ENCODE measurements around the gene KCTD13.
"Not testable (repeated sequence)": the region's sequence is repeated elsewhere in the genome, so short reads cannot be mapped to it uniquely, and the experiment has no call there.

KCTD13 gene

DNA sequence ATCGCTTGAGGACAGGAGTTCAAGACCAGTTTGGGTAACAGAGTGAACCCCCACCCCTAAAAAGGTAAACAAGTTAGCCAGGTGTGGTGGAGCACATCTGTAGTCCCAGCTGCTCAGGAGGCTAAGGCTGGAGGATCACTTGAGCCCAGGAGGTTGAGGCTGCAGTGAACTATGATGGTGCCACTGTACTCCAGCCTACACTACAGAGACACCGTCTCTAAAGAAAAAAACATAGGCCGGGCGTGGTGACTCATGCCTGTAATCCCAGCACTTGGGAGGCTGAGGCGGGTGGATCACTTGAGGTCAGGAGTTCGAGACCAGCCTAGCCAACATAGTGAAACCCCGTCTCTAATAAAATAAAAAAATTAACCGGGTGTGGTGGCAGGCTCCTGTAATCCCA lies 57.0 kb downstream of the KCTD13 start:
- H3K9ac ChIP-seq (ENCODE audit: low read depth in 1 of 2, low read length in 2 of 2); H3K27ac ChIP-seq (ENCODE audit: low read depth in 2 of 2, low read length in 2 of 2); H3K9me3 ChIP-seq (ENCODE audit: control insufficient read depth in 2 of 2, low read length in 2 of 2); H3K36me3 ChIP-seq (ENCODE audit: control insufficient read depth in 2 of 2, insufficient read depth in 2 of 2, low read length in 2 of 2); H3K4me3 ChIP-seq (ENCODE audit: low read length in 2 of 2); H3K4me1 ChIP-seq (ENCODE audit: control insufficient read depth in 2 of 2, insufficient read depth in 2 of 2, low read length in 2 of 2); H3K27me3 ChIP-seq (ENCODE audit: control insufficient read depth in 2 of 2, insufficient read depth in 2 of 2, low read length in 2 of 2): not testable (repeated sequence)

GRCh38 chr16:29868396-29869009 lies 57.5 kb downstream of the KCTD13 start:
- Histone ChIP-seq H3K36me3 (ENCODE audit: control insufficient read depth in 2 of 2, insufficient read depth in 2 of 2, low read length in 2 of 2) (no peaks in the 10 kb centered on the region), H3K4me1 (ENCODE audit: control insufficient read depth in 2 of 2, insufficient read depth in 2 of 2, low read length in 2 of 2) (peaks cover 0 to 3% of the 10 kb centered on the region in 2 donors), H3K9ac (ENCODE audit: low read depth in 1 of 2, low read length in 2 of 2) (no peak overlapping the region), H3K27me3 (ENCODE audit: control insufficient read depth in 2 of 2, insufficient read depth in 2 of 2, low read length in 2 of 2) (no peaks in the 10 kb centered on the region), H3K9me3 (ENCODE audit: control insufficient read depth in 2 of 2, low read length in 2 of 2) (no peaks in the 10 kb centered on the region), H3K4me3 (ENCODE audit: low read length in 2 of 2) (no peak overlapping the region), H3K27ac (ENCODE audit: low read depth in 2 of 2, low read length in 2 of 2) (no peak overlapping the region)

- Histone ChIP-seq H3K9me3 (ENCODE audit: control insufficient read depth in 2 of 2, low read length in 2 of 2) (no peaks in the 10 kb centered on the region), H3K9ac (ENCODE audit: low read depth in 1 of 2, low read length in 2 of 2) (no peak overlapping the region), H3K27me3 (ENCODE audit: control insufficient read depth in 2 of 2, insufficient read depth in 2 of 2, low read length in 2 of 2) (no peaks in the 10 kb centered on the region), H3K36me3 (ENCODE audit: control insufficient read depth in 2 of 2, insufficient read depth in 2 of 2, low read length in 2 of 2) (peaks cover 11 to 19% of the 10 kb centered on the region in 2 donors), H3K4me3 (ENCODE audit: low read length in 2 of 2) (no peak overlapping the region), H3K4me1 (ENCODE audit: control insufficient read depth in 2 of 2, insufficient read depth in 2 of 2, low read length in 2 of 2) (peaks cover 13 to 15% of the 10 kb centered on the region in 2 donors), H3K27ac (ENCODE audit: low read depth in 2 of 2, low read length in 2 of 2) (no peak overlapping the region)
Observed at GRCh38 chr16:29864205-29864604, 61.8 kb downstream of the KCTD13 start.

- Histone ChIP-seq H3K27me3 (ENCODE audit: control insufficient read depth in 2 of 2, insufficient read depth in 2 of 2, low read length in 2 of 2) (no peaks in the 10 kb centered on the region), H3K4me3 (ENCODE audit: low read length in 2 of 2) (peak overlapping the region; percentile 34 to 92), H3K9me3 (ENCODE audit: control insufficient read depth in 2 of 2, low read length in 2 of 2) (no peaks in the 10 kb centered on the region), H3K27ac (ENCODE audit: low read depth in 2 of 2, low read length in 2 of 2) (peak overlapping the region in 1 of 2 donors; percentile 92), H3K9ac (ENCODE audit: low read depth in 1 of 2, low read length in 2 of 2) (peak overlapping the region in 1 of 2 donors; percentile 87), H3K4me1 (ENCODE audit: control insufficient read depth in 2 of 2, insufficient read depth in 2 of 2, low read length in 2 of 2) (peaks cover 13 to 15% of the 10 kb centered on the region in 2 donors), H3K36me3 (ENCODE audit: control insufficient read depth in 2 of 2, insufficient read depth in 2 of 2, low read length in 2 of 2) (peaks cover 17 to 25% of the 10 kb centered on the region in 2 donors)
Observed at GRCh38 chr16:29863669-29863984, 62.4 kb downstream of the KCTD13 start.

GRCh38 chr16:29862884-29863668 lies 63.0 kb downstream of the KCTD13 start, which contains the start of gene CDIPT:
Gene CDIPT (minus strand): TSS chr16:29863226. CDS start chr16:29862857, 369 bp downstream.
- peak within 1 kb of the TSS; percentile 86 to 87 for H3K9ac ChIP-seq (ENCODE audit: low read depth in 1 of 2, low read length in 2 of 2)
- H3K27me3 ChIP-seq (ENCODE audit: control insufficient read depth in 2 of 2, insufficient read depth in 2 of 2, low read length in 2 of 2), result no peaks in the 10 kb centered on the region
- peaks cover 21 to 30% of the 10 kb centered on the region in 2 donors for H3K36me3 ChIP-seq (ENCODE audit: control insufficient read depth in 2 of 2, insufficient read depth in 2 of 2, low read length in 2 of 2)
- H3K27ac ChIP-seq (ENCODE audit: low read depth in 2 of 2, low read length in 2 of 2), result peak within 1 kb of the TSS; percentile 83 to 92
- peaks cover 13 to 15% of the 10 kb centered on the region in 2 donors for H3K4me1 ChIP-seq (ENCODE audit: control insufficient read depth in 2 of 2, insufficient read depth in 2 of 2, low read length in 2 of 2)
- H3K4me3 ChIP-seq (ENCODE audit: low read length in 2 of 2), result peak within 1 kb of the TSS; percentile 92 to 95
- no peaks in the 10 kb centered on the region for H3K9me3 ChIP-seq (ENCODE audit: control insufficient read depth in 2 of 2, low read length in 2 of 2)

DNA sequence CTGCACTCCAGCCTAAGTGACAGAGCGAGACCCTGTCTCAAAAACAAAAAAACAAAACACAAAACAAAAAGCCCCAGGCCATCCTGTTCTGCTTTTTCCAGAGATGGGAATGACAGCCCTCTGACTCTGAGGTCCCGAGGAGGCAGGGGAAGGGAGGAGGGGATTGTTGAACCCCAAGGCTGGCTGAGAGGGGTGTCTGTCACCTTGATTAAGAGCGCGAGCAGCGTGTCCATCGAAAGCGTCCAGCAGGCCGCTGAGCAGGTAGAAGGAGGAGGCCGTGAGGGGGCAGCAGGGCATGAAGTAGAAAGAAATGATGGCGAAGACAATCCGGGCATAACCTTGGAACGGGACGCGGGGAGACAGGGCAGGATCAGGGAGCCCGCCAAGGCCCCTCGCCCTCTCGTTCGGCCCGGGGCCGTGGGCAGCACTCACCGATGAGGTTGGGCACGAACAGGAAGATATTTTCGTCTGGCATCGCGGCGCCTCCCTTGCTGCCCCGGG lies 63.6 kb downstream of the KCTD13 start:
- H3K9me3 ChIP-seq (ENCODE audit: control insufficient read depth in 2 of 2, low read length in 2 of 2), result no peaks in the 10 kb centered on the region

GRCh38 chr16:29860218-29860617 lies 65.8 kb downstream of the KCTD13 start:
- H3K27ac ChIP-seq (ENCODE audit: low read depth in 2 of 2, low read length in 2 of 2), result no peak overlapping the region
- peaks cover 13 to 15% of the 10 kb centered on the region in 2 donors for H3K4me1 ChIP-seq (ENCODE audit: control insufficient read depth in 2 of 2, insufficient read depth in 2 of 2, low read length in 2 of 2)
- H3K9me3 ChIP-seq (ENCODE audit: control insufficient read depth in 2 of 2, low read length in 2 of 2), result no peaks in the 10 kb centered on the region
- H3K27me3 ChIP-seq (ENCODE audit: control insufficient read depth in 2 of 2, insufficient read depth in 2 of 2, low read length in 2 of 2), result no peaks in the 10 kb centered on the region
- peaks cover 21 to 31% of the 10 kb centered on the region in 2 donors for H3K36me3 ChIP-seq (ENCODE audit: control insufficient read depth in 2 of 2, insufficient read depth in 2 of 2, low read length in 2 of 2)
- H3K4me3 ChIP-seq (ENCODE audit: low read length in 2 of 2), result no peak overlapping the region
- no peak overlapping the region for H3K9ac ChIP-seq (ENCODE audit: low read depth in 1 of 2, low read length in 2 of 2)

More for the DNA sequence above, 63.6 kb downstream of the KCTD13 start:
- Histone ChIP-seq H3K9ac (ENCODE audit: low read depth in 1 of 2, low read length in 2 of 2) (peak overlapping the region; percentile 86 to 87), H3K27me3 (ENCODE audit: control insufficient read depth in 2 of 2, insufficient read depth in 2 of 2, low read length in 2 of 2) (no peaks in the 10 kb centered on the region), H3K27ac (ENCODE audit: low read depth in 2 of 2, low read length in 2 of 2) (peak overlapping the region; percentile 83 to 92), H3K4me1 (ENCODE audit: control insufficient read depth in 2 of 2, insufficient read depth in 2 of 2, low read length in 2 of 2) (peaks cover 13 to 15% of the 10 kb centered on the region in 2 donors), H3K36me3 (ENCODE audit: control insufficient read depth in 2 of 2, insufficient read depth in 2 of 2, low read length in 2 of 2) (peaks cover 21 to 31% of the 10 kb centered on the region in 2 donors), H3K4me3 (ENCODE audit: low read length in 2 of 2) (peak overlapping the region; percentile 92 to 95)

DNA sequence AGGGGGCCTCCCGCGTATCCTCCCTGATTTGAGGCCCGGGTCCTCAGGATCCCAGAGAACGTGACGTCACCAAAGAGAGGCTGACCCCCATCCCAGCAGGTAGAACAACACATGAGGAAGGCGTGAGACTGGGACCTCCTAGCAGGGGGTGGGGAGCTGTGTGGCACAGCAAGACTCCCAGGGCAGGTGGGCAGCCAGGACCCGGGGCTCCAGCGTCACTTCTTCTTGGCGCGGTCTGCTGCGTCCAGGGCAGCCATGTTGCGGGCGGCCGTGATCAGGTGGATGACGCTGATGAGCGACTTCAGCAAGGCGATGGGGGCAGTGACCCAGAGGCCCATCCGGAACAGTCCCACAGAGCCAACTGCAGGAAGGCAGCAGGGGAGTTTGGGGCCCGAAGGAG lies 67.1 kb downstream of the KCTD13 start:
- no peak overlapping the region for H3K4me3 ChIP-seq (ENCODE audit: low read length in 2 of 2)
- H3K36me3 ChIP-seq (ENCODE audit: control insufficient read depth in 2 of 2, insufficient read depth in 2 of 2, low read length in 2 of 2), result peaks cover 21 to 31% of the 10 kb centered on the region in 2 donors
- H3K4me1 ChIP-seq (ENCODE audit: control insufficient read depth in 2 of 2, insufficient read depth in 2 of 2, low read length in 2 of 2), result peaks cover 13 to 15% of the 10 kb centered on the region in 2 donors
- H3K27ac ChIP-seq (ENCODE audit: low read depth in 2 of 2, low read length in 2 of 2), result no peak overlapping the region
- H3K9me3 ChIP-seq (ENCODE audit: control insufficient read depth in 2 of 2, low read length in 2 of 2), result no peaks in the 10 kb centered on the region
- no peak overlapping the region for H3K9ac ChIP-seq (ENCODE audit: low read depth in 1 of 2, low read length in 2 of 2)
- H3K27me3 ChIP-seq (ENCODE audit: control insufficient read depth in 2 of 2, insufficient read depth in 2 of 2, low read length in 2 of 2), result no peaks in the 10 kb centered on the region

DNA sequence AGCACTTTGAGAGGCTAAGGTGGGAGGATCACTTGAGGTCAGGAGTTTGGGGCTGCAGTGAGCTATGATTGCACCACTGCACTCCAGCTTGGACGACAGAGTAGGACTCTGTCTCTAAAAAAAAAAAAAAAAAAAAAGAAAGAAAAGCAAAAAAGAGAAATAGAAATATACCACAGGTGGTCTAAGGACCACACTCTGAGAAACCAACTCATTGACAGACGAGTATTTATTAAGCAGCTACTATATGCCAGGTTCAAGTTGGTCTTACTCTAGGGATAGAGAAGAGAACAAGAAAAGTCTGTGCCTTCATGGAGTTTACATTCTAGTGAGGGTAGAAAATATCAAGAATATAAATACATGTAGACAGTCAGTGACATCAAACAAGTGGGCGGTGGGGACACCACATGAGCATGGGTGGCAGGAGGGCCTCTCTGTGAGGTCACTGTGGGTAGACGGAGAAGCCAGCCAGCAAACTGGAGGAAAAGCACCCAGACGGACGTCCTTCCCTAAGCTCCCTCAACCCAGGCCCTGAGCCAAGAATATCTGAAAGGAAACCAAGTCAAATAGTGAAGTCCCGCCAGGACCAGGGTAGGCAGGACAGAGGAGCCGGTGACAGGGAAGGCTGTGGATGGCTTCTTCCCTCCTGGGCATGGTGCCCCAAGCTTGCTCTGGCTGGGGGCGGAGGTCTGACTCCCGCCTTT lies 67.7 kb downstream of the KCTD13 start:
- Histone ChIP-seq H3K4me1 (ENCODE audit: control insufficient read depth in 2 of 2, insufficient read depth in 2 of 2, low read length in 2 of 2) (peaks cover 11 to 13% of the 10 kb centered on the region in 2 donors), H3K27ac (ENCODE audit: low read depth in 2 of 2, low read length in 2 of 2) (no peak overlapping the region), H3K9me3 (ENCODE audit: control insufficient read depth in 2 of 2, low read length in 2 of 2) (no peaks in the 10 kb centered on the region), H3K4me3 (ENCODE audit: low read length in 2 of 2) (no peak overlapping the region), H3K9ac (ENCODE audit: low read depth in 1 of 2, low read length in 2 of 2) (no peak overlapping the region), H3K27me3 (ENCODE audit: control insufficient read depth in 2 of 2, insufficient read depth in 2 of 2, low read length in 2 of 2) (no peaks in the 10 kb centered on the region), H3K36me3 (ENCODE audit: control insufficient read depth in 2 of 2, insufficient read depth in 2 of 2, low read length in 2 of 2) (peaks cover 21 to 31% of the 10 kb centered on the region in 2 donors)
